GM12878 (cell line): ENCODE measurements around the gene ATP2B1. TPM values are rescaled to one million over a fixed set of nuclear protein-coding genes. Genes with fewer than 3 reads are reported as not detected.

ENCODE experiments used
- ATAC-seq: fragments of 200-7000 bp; cut with Tn5 transposase; 3 replicates; pipeline ENCODE4 v1.9.1; 2020; ENCODE audit warnings: mild to moderate bottlenecking, moderate library complexity
- BruUV-seq: library from RNA; stranded (reverse); fragments of 400-500 nt; replicated peaks from 2 replicates; lab custom pipeline; 2021; lab: Mats Ljungman, UMichigan
- CTCF ChIA-PET: fragments of 300-600 bp; sonication (Branson Sonifier 250); formaldehyde crosslinking; extraction: SDS; loops from one replicate; lab custom pipeline; 2021; ENCODE audit warnings: inconsistent platforms; lab: Yijun Ruan, JAX
- POLR2A ChIA-PET: fragments of 350-600 bp; formaldehyde crosslinking; extraction: SDS; loops from one replicate; lab custom pipeline; 2021; ENCODE audit warnings: inconsistent platforms; lab: Charles Lee
- RAD21 ChIA-PET: fragments of 300-600 bp; sonication (Branson Sonifier 250); formaldehyde crosslinking; loops from one replicate; lab custom pipeline; 2023; ENCODE audit warnings: antibody characterized with exemption; ENCODE audit not compliant: unreplicated experiment; lab: Charles Lee
- SMC1A ChIA-PET: fragments of 300-600 bp; sonication (Branson Sonifier 250); formaldehyde crosslinking; loops from one replicate; lab custom pipeline; 2023; ENCODE audit not compliant: unreplicated experiment, uncharacterized antibody; lab: Charles Lee
- DNase-seq: peaks from one replicate; pipeline ENCODE4 v3.0.0-alpha.2; 2011; ENCODE audit warnings: low read depth, low spot score
- FAIRE-seq: peaks from 3 replicates; lab custom pipeline; 2011; peaks lifted over from hg19 to GRCh38; lab: Jason Lieb, UNC
- H2AFZ ChIP-seq: 2 replicates; pipeline ENCODE4 v1.6.0; 2011; ENCODE audit warnings: low read depth, low read length, control low read depth; ENCODE audit not compliant: control insufficient read depth
- H3K27ac ChIP-seq: 2 replicates; pipeline ENCODE4 v1.5.1; 2011; ENCODE audit warnings: control low read depth; ENCODE audit not compliant: control insufficient read depth, insufficient read depth
- H3K27me3 ChIP-seq, 2 experiments: replicated peaks in 1 of 2; 2 replicates each; pipeline versions ENCODE4 v1.6.0 to v1.6.1; 2011; ENCODE audit warnings: low read length in 1 of 2; ENCODE audit not compliant: control insufficient read depth in 2 of 2, insufficient read depth in 2 of 2
- H3K36me3 ChIP-seq, 2 experiments: 2 replicates each; pipeline ENCODE4 v1.5.1; 2011; ENCODE audit warnings: low read length in 1 of 2; ENCODE audit not compliant: control insufficient read depth in 2 of 2, insufficient read depth in 2 of 2
- H3K4me1 ChIP-seq: 2 replicates; pipeline ENCODE4 v1.6.1; 2011; ENCODE audit warnings: mild to moderate bottlenecking, low read length, moderate library complexity, mixed read lengths; ENCODE audit not compliant: control insufficient read depth, insufficient read depth
- H3K4me2 ChIP-seq: 2 replicates; pipeline ENCODE4 v1.6.0; 2011; ENCODE audit warnings: control low read depth; ENCODE audit not compliant: control insufficient read depth, insufficient read depth
- H3K4me3 ChIP-seq: fragments of 200-600 bp; sonication (generic); 2 replicates; pipeline ENCODE4 v1.5.1; 2016
- H3K79me2 ChIP-seq: 2 replicates; pipeline ENCODE4 v1.6.0; 2011; ENCODE audit warnings: low read length; ENCODE audit not compliant: control insufficient read depth, insufficient read depth
- H3K9ac ChIP-seq: 2 replicates; pipeline ENCODE4 v1.8.0; 2011; ENCODE audit warnings: low read length, control low read depth, mixed read lengths; ENCODE audit not compliant: control insufficient read depth, insufficient read depth
- H3K9me3 ChIP-seq: replicated peaks from 3 replicates; pipeline ENCODE4 v1.5.1; 2011; ENCODE audit warnings: mild to moderate bottlenecking, low read length; ENCODE audit not compliant: control insufficient read depth, insufficient read depth
- H4K20me1 ChIP-seq: 2 replicates; pipeline ENCODE4 v1.6.0; 2011; ENCODE audit not compliant: control insufficient read depth, insufficient read depth
- GABPA ChIP-seq: IDR thresholded peaks from 2 replicates; pipeline ENCODE4 v1.6.1; 2014; ENCODE audit warnings: antibody characterized with exemption, low read depth, mild to moderate bottlenecking, inconsistent platforms
- MAX ChIP-seq: IDR thresholded peaks from 2 replicates; pipeline ENCODE4 v1.6.1; 2012; ENCODE audit warnings: low read depth, low read length, improper control_type of control experiment
- MEF2A ChIP-seq: IDR thresholded peaks from 2 replicates; pipeline ENCODE4 v1.6.1; 2011; ENCODE audit warnings: low read depth, mild to moderate bottlenecking, low read length, moderate library complexity; ENCODE audit not compliant: insufficient read depth
- MLLT1 ChIP-seq: fragments of 450-650 bp; IDR thresholded peaks from 2 replicates; pipeline ENCODE4 v1.6.1; 2016; ENCODE audit warnings: mild to moderate bottlenecking
- PKNOX1 ChIP-seq: fragments of 450-650 bp; IDR thresholded peaks from 2 replicates; pipeline ENCODE4 v1.6.1; 2016; ENCODE audit warnings: mild to moderate bottlenecking
- WGBS: methylation state at CpG from one replicate; pipeline ENCODE4 v1.1.6; 2016; ENCODE audit warnings: low lambda C conversion rate; ENCODE audit not compliant: insufficient replicate concordance, insufficient coverage; ENCODE audit errors: missing lambda C conversion rate; 5-methylcytosine and 5-hydroxymethylcytosine counted together
- in situ Hi-C: fragments of 300-500 bp; cut with MboI; formaldehyde crosslinking; loops from 9 replicates; pipeline ENCODE4 v1.14.3; 2018; ENCODE audit warnings: mixed read lengths
- intact Hi-C: fragments of 100-400 bp; cut with micrococcal nuclease; formaldehyde crosslinking; loops from one replicate; pipeline ENCODE4 v1.14.2; 2022; ENCODE audit not compliant: unreplicated experiment
- polyA plus RNA-seq, 11 experiments: library from polyadenylated mRNA; depleted of rRNA in 4 of 11; unstranded in 6 of 11; stranded (reverse) in 5 of 11; fragments of >200 nt; fragmentation: Nextera tagmentation in 4 of 11; fragmentation: Illumina TruSeq in 1 of 11; extraction: Ambion mirVana in 4 of 11; extraction: Trizol in 1 of 11; gene quantifications; 1 replicate in 1 of 11; 2 replicates in 10 of 11; pipeline versions ENCODE4 v1.2.1 to v1.2.3, GENCODE V29; 2011 to 2016; ENCODE audit warnings: inconsistent platforms in 2 of 11, missing spikeins in 2 of 11, low read depth in 1 of 11
- total RNA-seq, 4 experiments: library from RNA; depleted of rRNA in 3 of 4; stranded (reverse); fragments of >200 nt in 3 of 4; fragmentation: Illumina TruSeq in 1 of 4; extraction: Trizol in 1 of 4; gene quantifications; 2 replicates each; pipeline versions ENCODE4 v1.2.1 to v1.2.3, GENCODE V29; 2013 to 2021

ATP2B1 gene
- total and polyA plus RNA-seq, 10 of the 15 experiments (the other 5 are each of a cell fraction or from before 2014, with no cell fraction given) = 15.9 to 67.8 (median 48.5) TPM

GRCh38 chr12:89552376-89552775 lies 156.3 kb downstream of the ATP2B1 start:
- Histone ChIP-seq H3K4me3 (no peak overlapping the region), H3K4me1 (no peaks in the 10 kb centered on the region), H4K20me1 (no peaks in the 10 kb centered on the region), H3K9me3 (no peaks in the 10 kb centered on the region), H3K36me3 (no peaks in the 10 kb centered on the region), H3K27me3 (no peaks in the 10 kb centered on the region), H2AFZ (no peak overlapping the region), H3K9ac (no peak overlapping the region), H3K4me2 (no peak overlapping the region), H3K79me2 (no peaks in the 10 kb centered on the region), H3K27ac (no peak overlapping the region)
- DNase-seq (no peak), ATAC-seq (no peak), FAIRE-seq (no peak)
- intact Hi-C loops (no loop called here), in situ Hi-C loops (no loop called here)
- 0% methylated on average over 1 of the region's 1 CpG for WGBS
- CTCF ChIA-PET = interaction anchor here (1.1 to 3.3 kb wide), 3 partner anchors 9 to 551 kb away, joined by 3 to 17 read pairs (median 8); no protein-coding TSS in a partner anchor
- TF ChIP-seq PKNOX1 = no peak
- TF ChIP-seq MLLT1 = no peak
- no peak for TF ChIP-seq MAX
- no peak for TF ChIP-seq GABPA
- TF ChIP-seq MEF2A = no peak
- RAD21 ChIA-PET = interaction anchor here (1.3 to 1.4 kb wide), 2 partner anchors 9 to 25 kb away, joined by 3 to 4 read pairs; no protein-coding TSS in a partner anchor
- POLR2A ChIA-PET = interaction anchor here (1.0 kb wide), 1 partner anchor 398 kb away, joined by 3 read pairs; no protein-coding TSS in a partner anchor
- BruUV-seq = no TSS peak
- SMC1A ChIA-PET = interaction anchor here (0.7 to 2.1 kb wide), 4 partner anchors 9 to 461 kb away, joined by 3 to 9 read pairs (median 4); no protein-coding TSS in a partner anchor
